HepG2 (cell line): ENCODE measurements around the gene TLN1. TPM values are rescaled to one million over a fixed set of nuclear protein-coding genes. Genes with fewer than 3 reads are reported as not detected.

ENCODE experiments used
- ARNT2 ChIP-seq: sonication (generic); formaldehyde crosslinking; IDR thresholded peaks from 2 replicates; pipeline ENCODE4 v1.8.0; 2022; ENCODE audit warnings: mild to moderate bottlenecking, low read depth, missing genetic modification reagents, moderate library complexity
- BORCS8-MEF2B ChIP-seq: sonication (generic); formaldehyde crosslinking; IDR thresholded peaks from 2 replicates; pipeline ENCODE4 v1.8.0; 2022; ENCODE audit warnings: mild to moderate bottlenecking, missing genetic modification reagents
- CAMTA2 ChIP-seq: sonication (generic); formaldehyde crosslinking; IDR thresholded peaks from 2 replicates; pipeline ENCODE4 v1.4.0; 2020; ENCODE audit warnings: mild to moderate bottlenecking, missing genetic modification reagents, borderline replicate concordance
- ESRRA ChIP-seq: sonication (generic); formaldehyde crosslinking; IDR thresholded peaks from 2 replicates; pipeline ENCODE4 v1.5.1; 2020; ENCODE audit warnings: mild to moderate bottlenecking, low read depth, missing genetic modification reagents
- HNRNPH1 ChIP-seq: fragments of 200-400 bp; formaldehyde crosslinking; optimal IDR thresholded peaks from 2 replicates; pipeline ENCODE3; 2017; ENCODE audit warnings: mild to moderate bottlenecking, low read depth, low read length
- KDM2A ChIP-seq: sonication (generic); formaldehyde crosslinking; IDR thresholded peaks from 2 replicates; pipeline ENCODE4 v1.4.0; 2020; ENCODE audit warnings: low read depth, missing genetic modification reagents, borderline replicate concordance
- MED1 ChIP-seq: sonication (generic); formaldehyde crosslinking; IDR thresholded peaks from 2 replicates; pipeline ENCODE4 v1.4.0; 2020; ENCODE audit warnings: missing genetic modification reagents
- PCBP1 ChIP-seq: fragments of 200-400 bp; formaldehyde crosslinking; IDR thresholded peaks from 2 replicates; pipeline ENCODE4 v1.6.1; 2017; ENCODE audit warnings: mild to moderate bottlenecking, low read depth, low read length, borderline replicate concordance
- RAD21 ChIP-seq: fragments of 450-650 bp; formaldehyde crosslinking; IDR thresholded peaks from 2 replicates; pipeline ENCODE4 v1.5.0; 2020; ENCODE audit warnings: mild to moderate bottlenecking
- SP4 ChIP-seq: sonication (generic); formaldehyde crosslinking; IDR thresholded peaks from 2 replicates; pipeline ENCODE4 v1.8.1; 2023; ENCODE audit warnings: mild to moderate bottlenecking, missing genetic modification reagents
- TEAD2 ChIP-seq: sonication (generic); formaldehyde crosslinking; IDR thresholded peaks from 2 replicates; pipeline ENCODE4 v1.9.0; 2021; ENCODE audit warnings: missing genetic modification reagents
- TGIF2 ChIP-seq: IDR thresholded peaks from 2 replicates; pipeline ENCODE4 v1.6.1; 2016; ENCODE audit warnings: control low read depth, missing compliant biosample characterization
- ZNF292 ChIP-seq: sonication (generic); formaldehyde crosslinking; IDR thresholded peaks from 2 replicates; pipeline ENCODE4 v1.8.1; 2022; ENCODE audit warnings: mild to moderate bottlenecking, low read depth, missing genetic modification reagents, borderline replicate concordance
- ZNF564 ChIP-seq: sonication (generic); formaldehyde crosslinking; IDR thresholded peaks from 2 replicates; pipeline ENCODE4 v1.8.1; 2023; ENCODE audit warnings: mild to moderate bottlenecking, missing genetic modification reagents
- ZNF678 ChIP-seq: sonication (generic); formaldehyde crosslinking; IDR thresholded peaks from 2 replicates; pipeline ENCODE4 v1.4.0; 2020; ENCODE audit warnings: mild to moderate bottlenecking, missing genetic modification reagents
- polyA plus RNA-seq, 8 experiments: library from polyadenylated mRNA; depleted of rRNA in 3 of 8; stranded (reverse) in 7 of 8; unstranded in 1 of 8; fragments of >200 nt; fragmentation: Illumina TruSeq in 4 of 8; extraction: Trizol in 4 of 8; gene quantifications; 2 replicates each; pipeline versions ENCODE4 v1.2.1 to v1.2.3, GENCODE V29; 2011 to 2016; ENCODE audit warnings: low read depth in 4 of 8, missing spikeins in 1 of 8, mixed read lengths in 1 of 8; ENCODE audit not compliant: insufficient read depth in 1 of 8
- total RNA-seq, 5 experiments: library from RNA; depleted of rRNA; stranded (reverse); fragments of >200 nt; fragmentation: Illumina TruSeq; extraction: Trizol; gene quantifications; 2 replicates each; pipeline ENCODE4 v1.2.3, GENCODE V29; 2016; ENCODE audit warnings: low read depth in 1 of 5
- TF ChIP-seq, protein P1 (sequence below): sonication (generic); formaldehyde crosslinking; IDR thresholded peaks from 2 replicates; pipeline ENCODE4 v1.4.0; 2020; ENCODE audit warnings: mild to moderate bottlenecking, missing genetic modification reagents
- TF ChIP-seq, protein P2 (sequence below): IDR thresholded peaks from 2 replicates; pipeline ENCODE4 v1.6.1; 2016
- TF ChIP-seq, protein P3 (sequence below): sonication (generic); formaldehyde crosslinking; IDR thresholded peaks from 2 replicates; pipeline ENCODE4 v1.5.0; 2020; ENCODE audit warnings: mild to moderate bottlenecking, missing genetic modification reagents
- TF ChIP-seq, protein P4 (sequence below): sonication (generic); formaldehyde crosslinking; IDR thresholded peaks from 2 replicates; pipeline ENCODE4 v1.5.0; 2020; ENCODE audit warnings: missing genetic modification reagents
- TF ChIP-seq, protein P5 (sequence below): sonication (generic); formaldehyde crosslinking; IDR thresholded peaks from 2 replicates; pipeline ENCODE4 v1.5.0; 2020; ENCODE audit warnings: mild to moderate bottlenecking, missing genetic modification reagents

TLN1 gene
- total and polyA plus RNA-seq, 2 of the 13 experiments (the other 11 are each of a cell fraction or from before 2014, with no cell fraction given): 35.2 to 51.8 TPM

DNA sequence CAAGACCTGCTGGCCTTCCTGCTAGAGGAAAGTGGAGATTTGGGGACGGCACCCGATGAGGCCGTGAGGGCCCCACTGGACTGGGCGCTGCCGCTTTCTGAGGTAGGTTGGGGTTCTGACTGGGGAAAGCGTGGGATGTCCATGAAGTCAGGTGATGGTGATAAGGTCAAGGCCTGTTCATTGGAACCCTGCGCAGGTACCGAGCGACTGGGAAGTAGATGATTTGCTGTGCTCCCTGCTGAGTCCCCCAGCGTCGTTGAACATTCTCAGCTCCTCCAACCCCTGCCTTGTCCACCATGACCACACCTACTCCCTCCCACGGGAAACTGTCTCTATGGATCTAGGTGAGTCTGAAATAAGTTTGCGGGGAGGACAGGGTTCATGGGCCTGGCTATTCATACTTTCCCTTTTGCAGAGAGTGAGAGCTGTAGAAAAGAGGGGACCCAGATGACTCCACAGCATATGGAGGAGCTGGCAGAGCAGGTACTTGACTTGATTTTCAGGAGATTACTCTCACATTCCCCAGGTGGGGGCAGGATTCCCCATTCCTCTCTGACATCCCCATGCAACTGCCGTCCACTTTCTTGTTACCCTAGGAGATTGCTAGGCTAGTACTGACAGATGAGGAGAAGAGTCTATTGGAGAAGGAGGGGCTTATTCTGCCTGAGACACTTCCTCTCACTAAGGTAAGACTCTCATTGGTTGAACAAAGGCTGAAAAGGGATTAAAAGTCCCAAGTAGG, 976 bp upstream of the TLN1 start (continued):
- TF ChIP-seq, protein P1, sequence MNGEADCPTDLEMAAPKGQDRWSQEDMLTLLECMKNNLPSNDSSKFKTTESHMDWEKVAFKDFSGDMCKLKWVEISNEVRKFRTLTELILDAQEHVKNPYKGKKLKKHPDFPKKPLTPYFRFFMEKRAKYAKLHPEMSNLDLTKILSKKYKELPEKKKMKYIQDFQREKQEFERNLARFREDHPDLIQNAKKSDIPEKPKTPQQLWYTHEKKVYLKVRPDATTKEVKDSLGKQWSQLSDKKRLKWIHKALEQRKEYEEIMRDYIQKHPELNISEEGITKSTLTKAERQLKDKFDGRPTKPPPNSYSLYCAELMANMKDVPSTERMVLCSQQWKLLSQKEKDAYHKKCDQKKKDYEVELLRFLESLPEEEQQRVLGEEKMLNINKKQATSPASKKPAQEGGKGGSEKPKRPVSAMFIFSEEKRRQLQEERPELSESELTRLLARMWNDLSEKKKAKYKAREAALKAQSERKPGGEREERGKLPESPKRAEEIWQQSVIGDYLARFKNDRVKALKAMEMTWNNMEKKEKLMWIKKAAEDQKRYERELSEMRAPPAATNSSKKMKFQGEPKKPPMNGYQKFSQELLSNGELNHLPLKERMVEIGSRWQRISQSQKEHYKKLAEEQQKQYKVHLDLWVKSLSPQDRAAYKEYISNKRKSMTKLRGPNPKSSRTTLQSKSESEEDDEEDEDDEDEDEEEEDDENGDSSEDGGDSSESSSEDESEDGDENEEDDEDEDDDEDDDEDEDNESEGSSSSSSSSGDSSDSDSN: no peak
- TF ChIP-seq, protein P2, sequence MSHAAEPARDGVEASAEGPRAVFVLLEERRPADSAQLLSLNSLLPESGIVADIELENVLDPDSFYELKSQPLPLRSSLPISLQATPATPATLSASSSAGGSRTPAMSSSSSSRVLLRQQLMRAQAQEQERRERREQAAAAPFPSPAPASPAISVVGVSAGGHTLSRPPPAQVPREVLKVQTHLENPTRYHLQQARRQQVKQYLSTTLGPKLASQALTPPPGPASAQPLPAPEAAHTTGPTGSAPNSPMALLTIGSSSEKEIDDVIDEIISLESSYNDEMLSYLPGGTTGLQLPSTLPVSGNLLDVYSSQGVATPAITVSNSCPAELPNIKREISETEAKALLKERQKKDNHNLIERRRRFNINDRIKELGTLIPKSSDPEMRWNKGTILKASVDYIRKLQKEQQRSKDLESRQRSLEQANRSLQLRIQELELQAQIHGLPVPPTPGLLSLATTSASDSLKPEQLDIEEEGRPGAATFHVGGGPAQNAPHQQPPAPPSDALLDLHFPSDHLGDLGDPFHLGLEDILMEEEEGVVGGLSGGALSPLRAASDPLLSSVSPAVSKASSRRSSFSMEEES (CRISPR knock-in tag): 0 out of 2 replicates have a peak, but pooled peaks have one; percentile 17
- TF ChIP-seq ARNT2: no peak
- TF ChIP-seq ZNF564 (CRISPR knock-in tag): no peak
- 0 out of 2 replicates have a peak, but pooled peaks have one; percentile 3 for TF ChIP-seq KDM2A (CRISPR knock-in tag)
- TF ChIP-seq ZNF678 (CRISPR knock-in tag): 0 out of 2 replicates have a peak, but pooled peaks have one; percentile 45
- TF ChIP-seq, protein P3, sequence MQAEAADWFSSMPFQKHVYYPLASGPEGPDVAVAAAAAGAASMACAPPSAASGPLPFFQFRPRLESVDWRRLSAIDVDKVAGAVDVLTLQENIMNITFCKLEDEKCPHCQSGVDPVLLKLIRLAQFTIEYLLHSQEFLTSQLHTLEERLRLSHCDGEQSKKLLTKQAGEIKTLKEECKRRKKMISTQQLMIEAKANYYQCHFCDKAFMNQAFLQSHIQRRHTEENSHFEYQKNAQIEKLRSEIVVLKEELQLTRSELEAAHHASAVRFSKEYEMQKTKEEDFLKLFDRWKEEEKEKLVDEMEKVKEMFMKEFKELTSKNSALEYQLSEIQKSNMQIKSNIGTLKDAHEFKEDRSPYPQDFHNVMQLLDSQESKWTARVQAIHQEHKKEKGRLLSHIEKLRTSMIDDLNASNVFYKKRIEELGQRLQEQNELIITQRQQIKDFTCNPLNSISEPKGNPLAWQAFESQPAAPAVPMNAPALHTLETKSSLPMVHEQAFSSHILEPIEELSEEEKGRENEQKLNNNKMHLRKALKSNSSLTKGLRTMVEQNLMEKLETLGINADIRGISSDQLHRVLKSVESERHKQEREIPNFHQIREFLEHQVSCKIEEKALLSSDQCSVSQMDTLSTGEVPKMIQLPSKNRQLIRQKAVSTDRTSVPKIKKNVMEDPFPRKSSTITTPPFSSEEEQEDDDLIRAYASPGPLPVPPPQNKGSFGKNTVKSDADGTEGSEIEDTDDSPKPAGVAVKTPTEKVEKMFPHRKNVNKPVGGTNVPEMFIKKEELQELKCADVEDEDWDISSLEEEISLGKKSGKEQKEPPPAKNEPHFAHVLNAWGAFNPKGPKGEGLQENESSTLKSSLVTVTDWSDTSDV (CRISPR knock-in tag): no peak
- no peak for TF ChIP-seq TGIF2 (CRISPR knock-in tag)
- TF ChIP-seq CAMTA2 (CRISPR knock-in tag): no peak
- TF ChIP-seq, protein P4, sequence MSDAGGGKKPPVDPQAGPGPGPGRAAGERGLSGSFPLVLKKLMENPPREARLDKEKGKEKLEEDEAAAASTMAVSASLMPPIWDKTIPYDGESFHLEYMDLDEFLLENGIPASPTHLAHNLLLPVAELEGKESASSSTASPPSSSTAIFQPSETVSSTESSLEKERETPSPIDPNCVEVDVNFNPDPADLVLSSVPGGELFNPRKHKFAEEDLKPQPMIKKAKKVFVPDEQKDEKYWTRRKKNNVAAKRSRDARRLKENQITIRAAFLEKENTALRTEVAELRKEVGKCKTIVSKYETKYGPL: no peak
- no peak for TF ChIP-seq BORCS8-MEF2B (CRISPR knock-in tag)
- TF ChIP-seq, protein P5, sequence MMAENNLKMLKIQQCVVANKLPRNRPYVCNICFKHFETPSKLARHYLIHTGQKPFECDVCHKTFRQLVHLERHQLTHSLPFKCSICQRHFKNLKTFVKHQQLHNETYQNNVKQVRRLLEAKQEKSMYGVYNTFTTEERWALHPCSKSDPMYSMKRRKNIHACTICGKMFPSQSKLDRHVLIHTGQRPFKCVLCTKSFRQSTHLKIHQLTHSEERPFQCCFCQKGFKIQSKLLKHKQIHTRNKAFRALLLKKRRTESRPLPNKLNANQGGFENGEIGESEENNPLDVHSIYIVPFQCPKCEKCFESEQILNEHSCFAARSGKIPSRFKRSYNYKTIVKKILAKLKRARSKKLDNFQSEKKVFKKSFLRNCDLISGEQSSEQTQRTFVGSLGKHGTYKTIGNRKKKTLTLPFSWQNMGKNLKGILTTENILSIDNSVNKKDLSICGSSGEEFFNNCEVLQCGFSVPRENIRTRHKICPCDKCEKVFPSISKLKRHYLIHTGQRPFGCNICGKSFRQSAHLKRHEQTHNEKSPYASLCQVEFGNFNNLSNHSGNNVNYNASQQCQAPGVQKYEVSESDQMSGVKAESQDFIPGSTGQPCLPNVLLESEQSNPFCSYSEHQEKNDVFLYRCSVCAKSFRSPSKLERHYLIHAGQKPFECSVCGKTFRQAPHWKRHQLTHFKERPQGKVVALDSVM (CRISPR knock-in tag): no peak
- TF ChIP-seq ZNF292 (CRISPR knock-in tag): no peak
- 0 out of 2 replicates have a peak, but pooled peaks have one; percentile 5 for TF ChIP-seq TEAD2 (CRISPR knock-in tag)
- no peak for TF ChIP-seq HNRNPH1
- no peak for TF ChIP-seq PCBP1
- TF ChIP-seq ESRRA (CRISPR knock-in tag): no peak
- no peak for TF ChIP-seq MED1 (CRISPR knock-in tag)
- TF ChIP-seq RAD21 (CRISPR knock-in tag): 0 out of 2 replicates have a peak, but pooled peaks have one; percentile 12
- TF ChIP-seq SP4: no peak
